Esophagus squamous epithelium (tissue), 4 donors: ENCODE measurements around the gene FTSJ3.

Experiments used
- CTCF ChIP-seq, 6 experiments: fragments of 450-650 bp in 4 of 6; fragments of 200-600 bp in 2 of 6; sonication (generic) in 2 of 6; IDR thresholded peaks; one replicate each; pipeline ENCODE4 v1.5.1; 2016 to 2019; ENCODE audit warnings: antibody characterized with exemption in 6 of 6, mild to moderate bottlenecking in 4 of 6, moderate library complexity in 4 of 6
- POLR2A ChIP-seq, 4 donors: fragments of 450-650 bp; IDR thresholded peaks; one replicate each; pipeline ENCODE4 v1.6.1; 2017; ENCODE audit warnings: antibody characterized with exemption in 4 of 4, mild to moderate bottlenecking in 4 of 4, moderate library complexity in 3 of 4

DNA sequence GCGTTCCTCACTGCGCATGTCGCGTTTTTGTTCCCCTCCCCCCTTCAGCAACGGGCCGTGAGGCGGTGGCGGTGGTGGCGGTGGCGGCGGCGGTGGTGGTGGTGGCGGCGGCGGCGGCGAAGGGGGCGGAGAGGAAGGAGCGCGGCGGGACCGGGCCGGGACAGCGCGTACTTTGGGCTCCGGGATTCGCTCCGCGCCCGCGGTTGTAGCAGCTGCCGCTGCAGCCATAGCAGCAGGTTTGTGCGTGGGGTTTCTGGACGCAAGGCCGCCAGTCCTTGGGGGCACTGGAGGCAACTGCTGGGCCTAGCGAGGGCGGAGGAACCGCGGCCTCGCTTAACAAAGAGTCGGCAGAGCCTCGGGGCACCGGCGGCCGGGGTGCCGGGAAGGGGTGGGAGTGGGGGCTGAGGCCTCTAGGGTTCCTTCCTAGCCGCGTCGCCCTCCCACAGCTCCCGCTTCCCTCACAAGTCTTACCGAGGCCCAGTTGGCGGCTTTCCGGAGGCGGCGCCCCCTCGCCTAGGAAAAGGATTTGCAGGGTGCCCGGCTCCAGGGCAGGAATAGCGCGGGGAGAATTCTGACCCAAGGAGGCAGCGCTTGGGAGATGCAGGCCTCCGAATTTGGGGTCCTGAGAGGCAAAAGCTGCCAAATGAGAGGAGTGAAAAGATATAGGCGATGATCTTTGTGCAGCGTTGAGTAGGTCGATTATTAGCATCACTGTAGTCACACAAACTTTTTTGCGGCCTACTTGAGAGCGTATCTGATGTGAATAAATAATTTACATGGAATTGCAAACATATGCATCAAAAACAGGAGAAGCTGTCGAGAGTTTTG lies 53.1 kb downstream of the FTSJ3 start, which contains the start of gene DDX42:
- TF ChIP-seq CTCF (IDR thresholded peaks at IDR 0.05), result peak in 1 of 6 experiments; percentile 7
- TF ChIP-seq POLR2A (IDR thresholded peaks at IDR 0.05), result peak in 2 of 4 donors; percentile 41 to 55
